GM04503 (cell line): ENCODE data around the gene ID2.
A peak's percentile ranks its signal among the peaks of the same experiment; 100 is the strongest.

Experiments used
- DNase-seq: peaks from one replicate; pipeline ENCODE4 v3.0.0-alpha.2; 2012; ENCODE audit warnings: low read depth

The ID2 gene

GRCh38 chr2:8681786-8682692 lies at the start of gene ID2:
TSS of gene ID2 (plus strand) at chr2:8682056. CDS start at chr2:8682166, 110 bp downstream.
- DNase-seq = peak; percentile 89

GRCh38 chr2:8632755-8633154 lies 49.1 kb upstream of the ID2 start:
- no peak for DNase-seq

GRCh38 chr2:8633186-8633734 lies 48.6 kb upstream of the ID2 start:
- no peak for DNase-seq

GRCh38 chr2:8633735-8634313 lies 48.0 kb upstream of the ID2 start:
- peak; percentile 69 for DNase-seq

- no peak for DNase-seq
Observed at GRCh38 chr2:8634466-8635172, 47.2 kb upstream of the ID2 start.

- no peak for DNase-seq
Observed at GRCh38 chr2:8636041-8636491, 45.8 kb upstream of the ID2 start.

GRCh38 chr2:8636721-8637636 lies 44.9 kb upstream of the ID2 start:
- no peak for DNase-seq

GRCh38 chr2:8638327-8638726 lies 43.5 kb upstream of the ID2 start:
- DNase-seq = no peak

GRCh38 chr2:8639122-8639635 lies 42.7 kb upstream of the ID2 start:
- no peak for DNase-seq

- no peak for DNase-seq
Observed at GRCh38 chr2:8640498-8640897, 41.4 kb upstream of the ID2 start.

- DNase-seq = no peak
Observed at GRCh38 chr2:8641301-8641965, 40.4 kb upstream of the ID2 start.

- no peak for DNase-seq
Observed at GRCh38 chr2:8642366-8643068, 39.3 kb upstream of the ID2 start.

- no peak for DNase-seq
Observed at GRCh38 chr2:8643250-8643995, 38.4 kb upstream of the ID2 start.

GRCh38 chr2:8643996-8644356 lies 37.9 kb upstream of the ID2 start:
- no peak for DNase-seq

GRCh38 chr2:8644605-8645175 lies 37.2 kb upstream of the ID2 start:
- no peak for DNase-seq

GRCh38 chr2:8645176-8645831 lies 36.6 kb upstream of the ID2 start:
- DNase-seq = no peak

GRCh38 chr2:8646731-8647461 lies 35.0 kb upstream of the ID2 start:
- DNase-seq = no peak

GRCh38 chr2:8647462-8647857 lies 34.4 kb upstream of the ID2 start:
- no peak for DNase-seq
